Measurements from ENCODE around the gene RIPOR3. TPM values are rescaled to one million over a fixed set of nuclear protein-coding genes. Genes with fewer than 3 reads are reported as not detected.

RIPOR3 gene
- total RNA-seq, 4 donors from 2014 or later, result 8.2 to 51.2 (median 20.5) TPM

- Histone ChIP-seq H3K27me3 (no peaks in the 10 kb centered on the region), H3K36me3 (no peaks in the 10 kb centered on the region), H3K4me1 (peaks cover 0 to 15% (median 0%) of the 10 kb centered on the region in 4 donors), H3K4me3 (no peak overlapping the region), H3K9me3 (no peaks in the 10 kb centered on the region), H3K27ac (peak overlapping the region; percentile 10 to 73 (median 34))
- DNase-seq, result no peak
- TF ChIP-seq POLR2A (IDR thresholded peaks at IDR 0.05), result no peak
Measured at GRCh38 chr20:50636601-50637540, 54.5 kb downstream of the RIPOR3 start.

- no peaks in the 10 kb centered on the region for H3K9me3 ChIP-seq
- no peaks in the 10 kb centered on the region for H3K36me3 ChIP-seq
- H3K27ac ChIP-seq, result peak overlapping the region; percentile 10 to 73 (median 34)
- peak; percentile 39 to 80 (median 76) for DNase-seq
- TF ChIP-seq POLR2A (IDR thresholded peaks at IDR 0.05), result no peak
- peak; percentile 36 to 86 (median 78) for TF ChIP-seq CTCF (IDR thresholded peaks at IDR 0.05)
- no peaks in the 10 kb centered on the region for H3K27me3 ChIP-seq
- H3K4me3 ChIP-seq, result peak overlapping the region in 1 of 4 donors; percentile 4
- H3K4me1 ChIP-seq, result peaks cover 0 to 15% (median 0%) of the 10 kb centered on the region in 4 donors
Measured at GRCh38 chr20:50635676-50636600, 55.4 kb downstream of the RIPOR3 start.

- H3K9me3 ChIP-seq, result no peaks in the 10 kb centered on the region
- no peak for DNase-seq
- H3K4me1 ChIP-seq, result peaks cover 0 to 15% (median 0%) of the 10 kb centered on the region in 4 donors
- no peak overlapping the region for H3K27ac ChIP-seq
- H3K4me3 ChIP-seq, result no peak overlapping the region
- TF ChIP-seq CTCF (IDR thresholded peaks at IDR 0.05) (no peak), POLR2A (IDR thresholded peaks at IDR 0.05) (no peak)
- H3K36me3 ChIP-seq, result no peaks in the 10 kb centered on the region
- no peaks in the 10 kb centered on the region for H3K27me3 ChIP-seq
Measured at GRCh38 chr20:50635014-50635557, 56.3 kb downstream of the RIPOR3 start.

- Histone ChIP-seq H3K4me1 (peaks cover 0 to 15% (median 0%) of the 10 kb centered on the region in 4 donors), H3K9me3 (no peaks in the 10 kb centered on the region), H3K27me3 (no peaks in the 10 kb centered on the region), H3K36me3 (no peaks in the 10 kb centered on the region), H3K4me3 (no peak overlapping the region), H3K27ac (no peak overlapping the region)
- DNase-seq, result no peak
- no peak for TF ChIP-seq CTCF (IDR thresholded peaks at IDR 0.05)
- no peak for TF ChIP-seq POLR2A (IDR thresholded peaks at IDR 0.05)
Measured at GRCh38 chr20:50634191-50634590, 57.2 kb downstream of the RIPOR3 start.

GRCh38 chr20:50633361-50633760 lies 58.0 kb downstream of the RIPOR3 start:
- H3K4me3 ChIP-seq, result no peak overlapping the region
- no peaks in the 10 kb centered on the region for H3K27me3 ChIP-seq
- H3K4me1 ChIP-seq, result peaks cover 0 to 15% (median 0%) of the 10 kb centered on the region in 4 donors
- H3K36me3 ChIP-seq, result no peaks in the 10 kb centered on the region
- H3K9me3 ChIP-seq, result no peaks in the 10 kb centered on the region
- no peak for DNase-seq
- no peak overlapping the region for H3K27ac ChIP-seq
- TF ChIP-seq POLR2A (IDR thresholded peaks at IDR 0.05) (no peak), CTCF (IDR thresholded peaks at IDR 0.05) (no peak)
